GM12891 (cell line): ENCODE data around the gene GABARAPL2.

Experiments
- POLR2A ChIP-seq: IDR thresholded peaks from 2 replicates; pipeline ENCODE4 v1.6.1; 2011; ENCODE audit warnings: low read depth, low read length, control low read depth
- POLR2AphosphoS5 ChIP-seq: IDR thresholded peaks from 2 replicates; pipeline ENCODE4 v1.6.1; 2011; ENCODE audit warnings: low read depth, low read length, control low read depth

GRCh38 chr16:75575958-75576357 is 9.8 kb downstream of the GABARAPL2 start:
- TF ChIP-seq POLR2A: no peak
- no peak for TF ChIP-seq POLR2AphosphoS5
